Measurements from ENCODE around the gene NUDT14. TPM values are rescaled to one million over a fixed set of nuclear protein-coding genes. Genes with fewer than 3 reads are reported as not detected.

The NUDT14 gene
- total and polyA plus RNA-seq, 5 donors from 2014 or later, result 6.5 to 18.1 (median 11.8) TPM

- H3K27me3 Mint-ChIP-seq, result peaks cover 9% of the 10 kb centered on the region
- no peaks in the 10 kb centered on the region for H3K36me3 Mint-ChIP-seq
- H3K27ac ChIP-seq (ENCODE audit: insufficient read depth, low read length, poor library complexity, severe bottlenecking), result no peak overlapping the region
- H3K27me3 ChIP-seq (ENCODE audit: control insufficient read depth, insufficient read depth, low read length), result no peaks in the 10 kb centered on the region
- H3K4me3 Mint-ChIP-seq, result no peak overlapping the region
- H3K4me1 ChIP-seq (ENCODE audit: control insufficient read depth, insufficient read depth, low read length, poor library complexity, severe bottlenecking), result no peaks in the 10 kb centered on the region
- no peaks in the 10 kb centered on the region for H3K4me1 Mint-ChIP-seq
- DNase-seq (no peak), ATAC-seq (ENCODE audit: low read depth in 2 of 2) (no peak)
- H3K36me3 ChIP-seq (ENCODE audit: control insufficient read depth, insufficient read depth, low read length), result no peaks in the 10 kb centered on the region
- H3K27ac Mint-ChIP-seq, result no peak overlapping the region
- H3K9me3 ChIP-seq (ENCODE audit: control insufficient read depth in 2 of 2, low read length in 2 of 2), result peaks cover 4 to 12% of the 10 kb centered on the region in 2 experiments
- no peak overlapping the region for H3K4me3 ChIP-seq (ENCODE audit: low read depth, low read length)
- H3K9me3 Mint-ChIP-seq, result peaks cover 0 to 7% (median 0%) of the 10 kb centered on the region in 7 donors
Observed at GRCh38 chr14:105138551-105139111, 42.5 kb downstream of the NUDT14 start.

GRCh38 chr14:105138021-105138541 is 43.0 kb downstream of the NUDT14 start:
- Mint-ChIP-seq H3K27me3 (peaks cover 11% of the 10 kb centered on the region), H3K27ac (no peak overlapping the region), H3K4me1 (no peaks in the 10 kb centered on the region), H3K36me3 (no peaks in the 10 kb centered on the region), H3K9me3 (peaks cover 0 to 7% (median 2%) of the 10 kb centered on the region in 7 donors), H3K4me3 (no peak overlapping the region)
- peaks cover 4 to 12% of the 10 kb centered on the region in 2 experiments for H3K9me3 ChIP-seq (ENCODE audit: control insufficient read depth in 2 of 2, low read length in 2 of 2)
- no peak for DNase-seq
- H3K4me1 ChIP-seq (ENCODE audit: control insufficient read depth, insufficient read depth, low read length, poor library complexity, severe bottlenecking), result no peaks in the 10 kb centered on the region
- peaks cover 3% of the 10 kb centered on the region for H3K27me3 ChIP-seq (ENCODE audit: control insufficient read depth, insufficient read depth, low read length)
- H3K27ac ChIP-seq (ENCODE audit: insufficient read depth, low read length, poor library complexity, severe bottlenecking), result no peak overlapping the region
- no peaks in the 10 kb centered on the region for H3K36me3 ChIP-seq (ENCODE audit: control insufficient read depth, insufficient read depth, low read length)
- H3K4me3 ChIP-seq (ENCODE audit: low read depth, low read length), result no peak overlapping the region
- ATAC-seq (ENCODE audit: low read depth in 2 of 2), result no peak

GRCh38 chr14:105137481-105138020 is 43.6 kb downstream of the NUDT14 start:
- no peaks in the 10 kb centered on the region for H3K4me1 Mint-ChIP-seq
- no peaks in the 10 kb centered on the region for H3K36me3 Mint-ChIP-seq
- H3K27me3 Mint-ChIP-seq, result peaks cover 17% of the 10 kb centered on the region

DNA sequence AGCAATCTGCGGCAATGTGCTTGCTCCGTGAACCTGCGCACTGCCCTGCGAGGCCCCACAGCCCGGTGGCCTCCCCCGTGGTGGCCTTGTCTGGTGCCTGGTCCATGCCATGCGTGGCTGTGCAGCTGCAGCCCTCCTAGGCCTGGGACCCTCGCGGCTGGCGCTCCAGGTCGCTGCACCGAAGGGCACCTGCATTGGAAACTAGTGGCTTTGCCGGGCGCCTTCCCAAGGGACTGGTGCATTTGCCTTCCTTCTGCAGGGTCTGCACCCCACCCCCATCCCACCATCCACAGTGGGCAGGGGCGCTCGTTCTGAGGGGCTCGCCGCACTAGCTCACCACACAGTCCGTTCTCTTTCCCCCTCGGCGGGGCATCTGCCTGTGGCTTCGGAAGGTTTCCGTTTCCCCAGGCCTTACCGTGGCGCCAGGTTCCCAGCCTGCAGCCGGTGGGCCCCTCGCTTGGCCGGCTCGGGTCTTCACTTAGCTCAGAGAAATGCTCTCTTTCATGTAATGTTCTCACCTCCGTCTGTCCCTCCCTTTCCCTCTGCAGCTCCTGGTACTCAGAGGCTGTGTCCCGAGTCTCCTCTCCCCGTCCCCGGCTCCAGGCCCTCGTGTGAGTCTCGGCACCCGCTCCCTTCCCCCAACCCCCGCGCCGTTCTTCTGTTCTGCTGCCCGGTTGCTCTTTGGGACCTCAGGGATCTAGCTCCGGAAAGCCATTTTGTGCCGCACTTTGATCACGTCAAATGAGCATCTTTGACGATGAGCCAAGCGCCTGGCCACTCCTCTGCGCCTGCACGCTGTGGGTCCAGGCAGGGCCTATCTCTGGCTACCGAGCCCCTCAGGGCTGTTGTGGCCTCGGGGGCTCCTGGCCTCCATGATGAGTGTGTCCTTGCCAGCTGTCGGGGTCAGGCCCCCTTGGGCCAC is 44.5 kb downstream of the NUDT14 start:
- Mint-ChIP-seq H3K27ac (no peak overlapping the region), H3K9me3 (peaks cover 0 to 10% (median 4%) of the 10 kb centered on the region in 7 donors), H3K4me3 (no peak overlapping the region), H3K36me3 (no peaks in the 10 kb centered on the region), H3K27me3 (peaks cover 17% of the 10 kb centered on the region), H3K4me1 (no peaks in the 10 kb centered on the region)
- H3K4me3 ChIP-seq (ENCODE audit: low read depth, low read length), result no peak overlapping the region
- no peak overlapping the region for H3K27ac ChIP-seq (ENCODE audit: insufficient read depth, low read length, poor library complexity, severe bottlenecking)
- no peaks in the 10 kb centered on the region for H3K4me1 ChIP-seq (ENCODE audit: control insufficient read depth, insufficient read depth, low read length, poor library complexity, severe bottlenecking)
- H3K27me3 ChIP-seq (ENCODE audit: control insufficient read depth, insufficient read depth, low read length), result peaks cover 5% of the 10 kb centered on the region
- no peak for ATAC-seq (ENCODE audit: low read depth in 2 of 2)
- H3K9me3 ChIP-seq (ENCODE audit: control insufficient read depth in 2 of 2, low read length in 2 of 2), result peaks cover 12% of the 10 kb centered on the region in 2 experiments
- no peak for DNase-seq
- H3K36me3 ChIP-seq (ENCODE audit: control insufficient read depth, insufficient read depth, low read length), result no peaks in the 10 kb centered on the region

More at GRCh38 chr14:105137481-105138020, 43.6 kb downstream of the NUDT14 start:
- DNase-seq (no peak), ATAC-seq (ENCODE audit: low read depth in 2 of 2) (no peak)
- Histone ChIP-seq H3K27ac (ENCODE audit: insufficient read depth, low read length, poor library complexity, severe bottlenecking) (no peak overlapping the region), H3K9me3 (ENCODE audit: control insufficient read depth in 2 of 2, low read length in 2 of 2) (peaks cover 4 to 12% of the 10 kb centered on the region in 2 experiments), H3K27me3 (ENCODE audit: control insufficient read depth, insufficient read depth, low read length) (peaks cover 5% of the 10 kb centered on the region), H3K4me3 (ENCODE audit: low read depth, low read length) (no peak overlapping the region), H3K36me3 (ENCODE audit: control insufficient read depth, insufficient read depth, low read length) (no peaks in the 10 kb centered on the region), H3K4me1 (ENCODE audit: control insufficient read depth, insufficient read depth, low read length, poor library complexity, severe bottlenecking) (no peaks in the 10 kb centered on the region)
- Mint-ChIP-seq H3K4me3 (no peak overlapping the region), H3K27ac (no peak overlapping the region), H3K9me3 (peaks cover 0 to 10% (median 4%) of the 10 kb centered on the region in 7 donors)

- Mint-ChIP-seq H3K4me1 (no peaks in the 10 kb centered on the region), H3K36me3 (no peaks in the 10 kb centered on the region), H3K27ac (peak overlapping the region in 1 of 3 donors; percentile 63), H3K27me3 (peaks cover 17% of the 10 kb centered on the region), H3K9me3 (peaks cover 0 to 10% (median 3%) of the 10 kb centered on the region in 7 donors), H3K4me3 (no peak overlapping the region)
- ATAC-seq (ENCODE audit: low read depth in 2 of 2) (no peak), DNase-seq (no peak)
- Histone ChIP-seq H3K27ac (ENCODE audit: insufficient read depth, low read length, poor library complexity, severe bottlenecking) (no peak overlapping the region), H3K36me3 (ENCODE audit: control insufficient read depth, insufficient read depth, low read length) (no peaks in the 10 kb centered on the region), H3K9me3 (ENCODE audit: control insufficient read depth in 2 of 2, low read length in 2 of 2) (peaks cover 12 to 16% of the 10 kb centered on the region in 2 experiments), H3K4me3 (ENCODE audit: low read depth, low read length) (no peak overlapping the region), H3K27me3 (ENCODE audit: control insufficient read depth, insufficient read depth, low read length) (peaks cover 5% of the 10 kb centered on the region), H3K4me1 (ENCODE audit: control insufficient read depth, insufficient read depth, low read length, poor library complexity, severe bottlenecking) (no peaks in the 10 kb centered on the region)
Observed at GRCh38 chr14:105135700-105136395, 45.3 kb downstream of the NUDT14 start.

GRCh38 chr14:105132921-105133654 is 48.0 kb downstream of the NUDT14 start:
- DNase-seq (no peak), ATAC-seq (ENCODE audit: low read depth in 2 of 2) (no peak)
- no peaks in the 10 kb centered on the region for H3K36me3 Mint-ChIP-seq
- no peaks in the 10 kb centered on the region for H3K36me3 ChIP-seq (ENCODE audit: control insufficient read depth, insufficient read depth, low read length)
- H3K9me3 ChIP-seq (ENCODE audit: control insufficient read depth in 2 of 2, low read length in 2 of 2), result peaks cover 5 to 15% of the 10 kb centered on the region in 2 experiments
- peaks cover 0 to 10% (median 3%) of the 10 kb centered on the region in 7 donors for H3K9me3 Mint-ChIP-seq
- H3K27ac Mint-ChIP-seq, result peak overlapping the region in 1 of 3 donors; percentile 89
- H3K4me3 ChIP-seq (ENCODE audit: low read depth, low read length), result no peak overlapping the region
- peaks cover 5% of the 10 kb centered on the region for H3K27me3 ChIP-seq (ENCODE audit: control insufficient read depth, insufficient read depth, low read length)
- peaks cover 21% of the 10 kb centered on the region for H3K27me3 Mint-ChIP-seq
- no peaks in the 10 kb centered on the region for H3K4me1 ChIP-seq (ENCODE audit: control insufficient read depth, insufficient read depth, low read length, poor library complexity, severe bottlenecking)
- no peak overlapping the region for H3K4me3 Mint-ChIP-seq
- H3K27ac ChIP-seq (ENCODE audit: insufficient read depth, low read length, poor library complexity, severe bottlenecking), result no peak overlapping the region
- H3K4me1 Mint-ChIP-seq, result no peaks in the 10 kb centered on the region

- Histone ChIP-seq H3K4me3 (ENCODE audit: low read depth, low read length) (no peak overlapping the region), H3K36me3 (ENCODE audit: control insufficient read depth, insufficient read depth, low read length) (no peaks in the 10 kb centered on the region), H3K27me3 (ENCODE audit: control insufficient read depth, insufficient read depth, low read length) (peaks cover 5% of the 10 kb centered on the region), H3K9me3 (ENCODE audit: control insufficient read depth in 2 of 2, low read length in 2 of 2) (peaks cover 5 to 15% of the 10 kb centered on the region in 2 experiments), H3K4me1 (ENCODE audit: control insufficient read depth, insufficient read depth, low read length, poor library complexity, severe bottlenecking) (no peaks in the 10 kb centered on the region), H3K27ac (ENCODE audit: insufficient read depth, low read length, poor library complexity, severe bottlenecking) (no peak overlapping the region)
- ATAC-seq (ENCODE audit: low read depth in 2 of 2), result no peak
- Mint-ChIP-seq H3K4me1 (no peaks in the 10 kb centered on the region), H3K4me3 (no peak overlapping the region), H3K36me3 (no peaks in the 10 kb centered on the region), H3K9me3 (peaks cover 0 to 10% (median 3%) of the 10 kb centered on the region in 7 donors), H3K27ac (no peak overlapping the region), H3K27me3 (peaks cover 27% of the 10 kb centered on the region)
- no peak for DNase-seq
Observed at GRCh38 chr14:105131241-105131640, 49.9 kb downstream of the NUDT14 start.
